CD4-positive, alpha-beta T cell (primary cell): ENCODE results near the gene CAMSAP1. TPM values are rescaled to one million over a fixed set of nuclear protein-coding genes. Genes with fewer than 3 reads are reported as not detected.

Experiments used
- ATAC-seq: fragments of 200-7000 bp; cut with Tn5 transposase; one replicate; pipeline ENCODE4 v1.10.0; 2022; ENCODE audit warnings: mild to moderate bottlenecking; ENCODE audit not compliant: poor library complexity
- CTCF ChIA-PET: fragments of 350-600 bp; sonication (Branson Sonifier 250); formaldehyde crosslinking; loops from one replicate; lab custom pipeline; 2021; ENCODE audit warnings: antibody characterized with exemption, inconsistent platforms; lab: Charles Lee
- POLR2A ChIA-PET: fragments of 350-600 bp; sonication (Branson Sonifier 250); formaldehyde crosslinking; loops from one replicate; lab custom pipeline; 2021; ENCODE audit warnings: antibody characterized with exemption, inconsistent platforms; lab: Charles Lee
- DNase-seq, 14 experiments: peaks; one replicate each; pipeline ENCODE4 v3.0.0-alpha.2; 2013 to 2020; ENCODE audit warnings: mixed read lengths in 2 of 14
- H3K27ac ChIP-seq, 2 donors: one replicate each; pipeline versions ENCODE4 v1.5.1 to v1.7.0; 2013; ENCODE audit warnings: low read length in 2 of 2, low read depth in 1 of 2, mild to moderate bottlenecking in 1 of 2
- H3K27me3 ChIP-seq, 2 experiments: 1 replicate in 1 of 2; 2 replicates in 1 of 2; pipeline versions ENCODE4 v1.6.1 to v1.7.0; 2013; ENCODE audit warnings: low read length in 2 of 2, control low read depth in 1 of 2, mild to moderate bottlenecking in 1 of 2, moderate library complexity in 1 of 2; ENCODE audit not compliant: insufficient read depth in 2 of 2, control insufficient read depth in 1 of 2
- H3K36me3 ChIP-seq: one replicate; pipeline ENCODE4 v1.6.1; 2013; ENCODE audit warnings: low read length, control low read depth; ENCODE audit not compliant: insufficient read depth
- H3K4me1 ChIP-seq: one replicate; pipeline ENCODE4 v1.6.1; 2013; ENCODE audit warnings: low read length, control low read depth; ENCODE audit not compliant: insufficient read depth
- H3K4me3 ChIP-seq: one replicate; pipeline ENCODE4 v1.5.1; 2013; ENCODE audit warnings: mild to moderate bottlenecking, low read length, moderate library complexity
- H3K9me3 ChIP-seq, 2 experiments: 1 replicate in 1 of 2; 2 replicates in 1 of 2; pipeline versions ENCODE4 v1.6.1 to v1.7.0; 2013; ENCODE audit warnings: low read length in 2 of 2, mild to moderate bottlenecking in 2 of 2, control low read depth in 1 of 2, moderate library complexity in 1 of 2; ENCODE audit not compliant: control insufficient read depth in 1 of 2, insufficient read depth in 1 of 2
- H3K27ac Mint-ChIP-seq: one replicate; pipeline ENCODE4 v1.8.0; 2020; ENCODE audit warnings: mixed read lengths
- H3K27me3 Mint-ChIP-seq: one replicate; pipeline ENCODE4 v1.8.0; 2021; ENCODE audit warnings: mixed read lengths
- H3K36me3 Mint-ChIP-seq: one replicate; pipeline ENCODE4 v1.8.0; 2021; ENCODE audit warnings: low read depth, mixed read lengths
- H3K4me1 Mint-ChIP-seq: one replicate; pipeline ENCODE4 v1.8.0; 2021; ENCODE audit warnings: low read depth, mixed read lengths
- H3K4me3 Mint-ChIP-seq: one replicate; pipeline ENCODE4 v1.8.0; 2020; ENCODE audit warnings: mild to moderate bottlenecking, mixed read lengths
- H3K9me3 Mint-ChIP-seq: one replicate; pipeline ENCODE4 v1.8.0; 2020; ENCODE audit warnings: mixed read lengths
- intact Hi-C, 2 experiments: fragments of 100-400 bp; cut with DNase I in 1 of 2; cut with micrococcal nuclease in 1 of 2; formaldehyde crosslinking; loops; one replicate each; pipeline versions ENCODE4 v1.15.1 to v1.9.0; 2023 to 2025; cut with DNase I, micrococcal nuclease
- total RNA-seq, 174 experiments: library from RNA in 2 of 174; stranded (reverse) in 2 of 174; gene quantifications; one replicate each; pipeline ENCODE4 v1.2.3 and lab custom pipeline; 2021 to 2026
- TF ChIP-seq, protein P1 (sequence below): fragments of 200-600 bp; IDR thresholded peaks from one replicate; pipeline ENCODE4 v1.8.0; 2022; ENCODE audit warnings: antibody characterized with exemption, mild to moderate bottlenecking

CAMSAP1 gene
- total RNA-seq, 2 experiments from 2014 or later: 16.8 to 18.2 TPM

DNA sequence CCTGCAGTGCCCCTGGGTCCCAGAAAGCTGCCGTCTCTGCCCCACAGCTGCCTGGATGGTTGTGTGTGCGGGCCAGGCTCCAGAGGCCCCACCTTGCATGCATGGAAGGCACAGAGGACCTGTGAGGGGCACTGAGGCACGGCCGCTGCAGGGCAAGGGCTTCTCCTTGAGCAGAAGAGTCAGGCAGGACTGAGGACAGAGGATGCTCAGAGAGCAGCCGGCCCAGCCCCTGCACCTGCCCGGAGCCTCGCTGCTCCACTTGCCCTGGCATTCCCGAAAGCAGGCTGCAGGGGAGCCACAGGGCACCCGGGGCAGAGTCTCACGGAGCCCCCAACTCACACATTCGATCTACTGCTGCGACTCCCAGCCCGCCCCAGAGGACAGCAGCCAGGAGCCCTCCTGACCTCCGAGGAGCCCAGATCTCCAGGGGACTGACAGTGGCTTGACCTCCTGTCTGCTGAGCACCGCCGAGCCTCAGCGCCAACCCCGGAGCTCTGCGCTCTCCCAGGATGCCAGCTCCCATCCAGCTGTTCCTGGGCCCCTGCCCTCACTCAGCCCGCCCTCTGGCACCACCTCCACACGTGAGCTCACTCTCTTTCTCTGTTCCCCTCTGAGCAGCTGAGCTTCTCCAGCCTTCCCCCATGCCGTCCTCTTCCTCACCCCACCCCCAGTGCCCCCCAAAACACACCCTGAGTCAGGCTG lies 110.4 kb downstream of the CAMSAP1 start:
- H3K27ac ChIP-seq: no peak overlapping the region
- intact Hi-C loops: no loop called here
- ATAC-seq: no peak
- no peak overlapping the region for H3K4me3 ChIP-seq
- no peak overlapping the region for H3K27ac Mint-ChIP-seq
- H3K9me3 Mint-ChIP-seq: no peaks in the 10 kb centered on the region
- H3K36me3 Mint-ChIP-seq: no peaks in the 10 kb centered on the region
- ChIA-PET POLR2A (no interaction called here), CTCF (no interaction called here)
- no peak for DNase-seq
- H3K4me1 Mint-ChIP-seq: no peaks in the 10 kb centered on the region
- H3K27me3 ChIP-seq: no peaks in the 10 kb centered on the region
- no peaks in the 10 kb centered on the region for H3K9me3 ChIP-seq
- TF ChIP-seq, protein P1, sequence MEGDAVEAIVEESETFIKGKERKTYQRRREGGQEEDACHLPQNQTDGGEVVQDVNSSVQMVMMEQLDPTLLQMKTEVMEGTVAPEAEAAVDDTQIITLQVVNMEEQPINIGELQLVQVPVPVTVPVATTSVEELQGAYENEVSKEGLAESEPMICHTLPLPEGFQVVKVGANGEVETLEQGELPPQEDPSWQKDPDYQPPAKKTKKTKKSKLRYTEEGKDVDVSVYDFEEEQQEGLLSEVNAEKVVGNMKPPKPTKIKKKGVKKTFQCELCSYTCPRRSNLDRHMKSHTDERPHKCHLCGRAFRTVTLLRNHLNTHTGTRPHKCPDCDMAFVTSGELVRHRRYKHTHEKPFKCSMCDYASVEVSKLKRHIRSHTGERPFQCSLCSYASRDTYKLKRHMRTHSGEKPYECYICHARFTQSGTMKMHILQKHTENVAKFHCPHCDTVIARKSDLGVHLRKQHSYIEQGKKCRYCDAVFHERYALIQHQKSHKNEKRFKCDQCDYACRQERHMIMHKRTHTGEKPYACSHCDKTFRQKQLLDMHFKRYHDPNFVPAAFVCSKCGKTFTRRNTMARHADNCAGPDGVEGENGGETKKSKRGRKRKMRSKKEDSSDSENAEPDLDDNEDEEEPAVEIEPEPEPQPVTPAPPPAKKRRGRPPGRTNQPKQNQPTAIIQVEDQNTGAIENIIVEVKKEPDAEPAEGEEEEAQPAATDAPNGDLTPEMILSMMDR: no peak
- no peak overlapping the region for H3K4me3 Mint-ChIP-seq
- H3K27me3 Mint-ChIP-seq: no peaks in the 10 kb centered on the region
- no peaks in the 10 kb centered on the region for H3K36me3 ChIP-seq
- H3K4me1 ChIP-seq: no peaks in the 10 kb centered on the region

DNA sequence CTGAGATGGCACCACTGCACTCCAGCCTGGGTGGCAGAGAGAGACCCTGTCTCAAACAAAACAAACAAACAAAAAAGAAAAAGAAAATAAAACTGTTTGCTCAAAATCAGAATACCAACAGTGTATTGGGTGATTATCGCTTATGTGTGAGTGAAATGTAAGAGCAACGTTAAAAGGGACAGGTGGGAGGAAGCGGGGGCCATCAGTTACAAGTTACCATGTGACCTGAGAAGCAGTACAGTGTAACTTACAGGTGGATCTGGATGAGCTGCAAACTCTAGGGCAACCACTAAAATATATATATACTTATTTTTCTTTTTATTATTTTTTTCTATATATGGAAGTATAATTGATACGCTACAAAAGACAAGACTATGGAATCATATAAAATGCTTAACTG lies 112.0 kb downstream of the CAMSAP1 start:
- Histone ChIP-seq H3K4me1 (no peaks in the 10 kb centered on the region), H3K27ac (no peak overlapping the region), H3K36me3 (no peaks in the 10 kb centered on the region), H3K9me3 (no peaks in the 10 kb centered on the region), H3K4me3 (no peak overlapping the region), H3K27me3 (no peaks in the 10 kb centered on the region)
- intact Hi-C loops: no loop called here
- ATAC-seq (no peak), DNase-seq (no peak)
- ChIA-PET CTCF (no interaction called here), POLR2A (no interaction called here)
- Mint-ChIP-seq H3K27ac (no peak overlapping the region), H3K27me3 (no peaks in the 10 kb centered on the region), H3K36me3 (no peaks in the 10 kb centered on the region), H3K4me1 (no peaks in the 10 kb centered on the region), H3K9me3 (no peaks in the 10 kb centered on the region), H3K4me3 (no peak overlapping the region)
- TF ChIP-seq, protein P1: no peak

DNA sequence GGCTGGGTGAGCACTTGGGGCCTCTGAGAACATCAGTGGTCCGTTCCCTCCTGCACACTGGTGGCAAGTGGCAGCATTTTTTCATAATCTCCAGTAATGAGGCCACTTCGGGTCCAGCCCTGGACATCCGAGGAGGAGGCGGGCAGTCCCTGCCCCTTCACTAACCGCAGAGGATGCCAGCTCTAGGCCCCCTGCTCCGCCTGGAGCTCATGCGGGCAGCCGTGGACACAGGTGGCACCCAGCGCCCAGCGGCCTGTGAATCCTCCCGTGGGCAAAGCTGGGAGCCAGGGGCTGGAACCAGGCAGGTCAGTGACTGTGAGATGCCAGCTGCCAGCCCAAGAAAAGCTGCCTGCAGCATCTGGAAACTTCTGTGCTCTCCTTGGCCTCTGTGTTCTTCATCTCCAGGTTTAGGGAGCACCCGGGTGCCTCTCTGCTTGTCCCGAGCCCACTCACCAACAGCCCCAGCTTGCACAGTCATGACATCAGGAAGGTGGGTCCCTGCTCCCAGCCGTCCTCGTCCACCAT lies 112.9 kb downstream of the CAMSAP1 start:
- TF ChIP-seq, protein P1: no peak
- Histone ChIP-seq H3K4me1 (no peaks in the 10 kb centered on the region), H3K9me3 (no peaks in the 10 kb centered on the region), H3K27me3 (no peaks in the 10 kb centered on the region), H3K36me3 (no peaks in the 10 kb centered on the region), H3K4me3 (no peak overlapping the region), H3K27ac (no peak overlapping the region)
- no peaks in the 10 kb centered on the region for H3K4me1 Mint-ChIP-seq
- H3K4me3 Mint-ChIP-seq: no peak overlapping the region
- POLR2A ChIA-PET: no interaction called here
- no peak for ATAC-seq
- CTCF ChIA-PET: no interaction called here
- no peaks in the 10 kb centered on the region for H3K9me3 Mint-ChIP-seq
- DNase-seq: no peak
- no peak overlapping the region for H3K27ac Mint-ChIP-seq
- H3K27me3 Mint-ChIP-seq: no peaks in the 10 kb centered on the region
- intact Hi-C loops: no loop called here
- H3K36me3 Mint-ChIP-seq: no peaks in the 10 kb centered on the region
